Endothelial cell of umbilical vein (primary cell): ENCODE measurements around the gene NPHP3. TPM values are rescaled to one million over a fixed set of nuclear protein-coding genes. Genes with fewer than 3 reads are reported as not detected.

Experiments used
- BruUV-seq: library from RNA; stranded (reverse); fragments of 400-500 nt; replicated peaks from 2 replicates; lab custom pipeline; 2021; lab: Mats Ljungman, UMichigan
- CTCF ChIA-PET: fragments of 300-600, 350-600 bp; sonication (Branson Sonifier 250); formaldehyde crosslinking; loops from one replicate; lab custom pipeline; 2021; ENCODE audit warnings: antibody characterized with exemption, inconsistent platforms; lab: Charles Lee
- POLR2A ChIA-PET: fragments of 300-600, 350-600 bp; sonication (Branson Sonifier 250); formaldehyde crosslinking; loops from one replicate; lab custom pipeline; 2021; ENCODE audit warnings: antibody characterized with exemption, inconsistent platforms; lab: Charles Lee
- DNase-seq: peaks from one replicate; pipeline ENCODE4 v3.0.0-alpha.2; 2011; ENCODE audit warnings: low read depth, low spot score
- FAIRE-seq: peaks from 2 replicates; lab custom pipeline; 2011; peaks lifted over from hg19 to GRCh38; lab: Jason Lieb, UNC
- H2AFZ ChIP-seq: 2 replicates; pipeline ENCODE4 v1.6.0; 2012; ENCODE audit warnings: low read depth, low read length, control low read depth, inconsistent platforms
- H3K27ac ChIP-seq: 2 replicates; pipeline ENCODE4 v1.5.1; 2011; ENCODE audit warnings: low read depth, mild to moderate bottlenecking, control low read depth, low read length, moderate library complexity; ENCODE audit not compliant: insufficient read depth
- H3K27me3 ChIP-seq, 2 experiments: 2 replicates each; pipeline versions ENCODE4 v1.6.0 to v1.6.1; 2011; ENCODE audit warnings: low read length in 2 of 2, mixed read lengths in 1 of 2; ENCODE audit not compliant: control insufficient read depth in 2 of 2, insufficient read depth in 2 of 2
- H3K36me3 ChIP-seq, 2 experiments: 2 replicates in 1 of 2; 3 replicates in 1 of 2; pipeline ENCODE4 v1.5.1; 2011; ENCODE audit warnings: low read length in 2 of 2, mild to moderate bottlenecking in 1 of 2, moderate library complexity in 1 of 2; ENCODE audit not compliant: control insufficient read depth in 2 of 2, insufficient read depth in 2 of 2; ENCODE audit errors: extremely low read depth in 1 of 2
- H3K4me1 ChIP-seq: 3 replicates; pipeline ENCODE4 v1.5.1; 2011; ENCODE audit warnings: mild to moderate bottlenecking, low read length; ENCODE audit not compliant: control insufficient read depth, insufficient read depth; ENCODE audit errors: extremely low read depth
- H3K4me2 ChIP-seq: 2 replicates; pipeline ENCODE4 v1.6.1; 2011; ENCODE audit warnings: low read length, control low read depth, mixed read lengths; ENCODE audit not compliant: insufficient read depth
- H3K4me3 ChIP-seq, 3 experiments: fragments of 200-600 bp in 1 of 3; sonication (generic), shearing (Covaris generic) in 1 of 3; replicated peaks in 1 of 3; 2 replicates each; pipeline ENCODE4 v1.5.1; 2011 to 2016; ENCODE audit warnings: control low read depth in 3 of 3, low read length in 3 of 3, mild to moderate bottlenecking in 2 of 3, inconsistent platforms in 1 of 3, low read depth in 1 of 3, moderate library complexity in 1 of 3; ENCODE audit not compliant: insufficient read depth in 1 of 3
- H3K79me2 ChIP-seq: 2 replicates; pipeline ENCODE4 v1.6.0; 2012; ENCODE audit warnings: low read length, inconsistent platforms; ENCODE audit not compliant: control insufficient read depth, insufficient read depth
- H3K9ac ChIP-seq: replicated peaks from 2 replicates; pipeline ENCODE3; 2011; ENCODE audit warnings: low read length, control low read depth; ENCODE audit not compliant: insufficient read depth; ENCODE audit errors: extremely low read depth
- H3K9me1 ChIP-seq: replicated peaks from 3 replicates; pipeline ENCODE4 v1.6.0; 2011; ENCODE audit warnings: mild to moderate bottlenecking, low read length; ENCODE audit not compliant: control insufficient read depth, insufficient read depth; ENCODE audit errors: extremely low read depth
- H3K9me3 ChIP-seq: replicated peaks from 2 replicates; pipeline ENCODE4 v1.5.1; 2012; ENCODE audit warnings: low read length, inconsistent platforms; ENCODE audit not compliant: control insufficient read depth, insufficient read depth
- H4K20me1 ChIP-seq: replicated peaks from 2 replicates; pipeline ENCODE3; 2011; ENCODE audit warnings: mild to moderate bottlenecking, low read length; ENCODE audit not compliant: control insufficient read depth, insufficient read depth; ENCODE audit errors: extremely low read depth
- CTCF ChIP-seq, 2 donors: IDR thresholded peaks; 1 replicate in 1 of 2; 2 replicates in 1 of 2; pipeline ENCODE4 v1.5.1; 2011; ENCODE audit warnings: low read length in 2 of 2, mild to moderate bottlenecking in 2 of 2, moderate library complexity in 2 of 2, control low read depth in 1 of 2, inconsistent platforms in 1 of 2, low read depth in 1 of 2; ENCODE audit not compliant: insufficient read depth in 1 of 2; ENCODE audit errors: extremely low read depth in 1 of 2
- EZH2 ChIP-seq: IDR thresholded peaks from 2 replicates; pipeline ENCODE4 v1.6.1; 2012; ENCODE audit warnings: borderline replicate concordance, low read depth, mild to moderate bottlenecking, moderate library complexity, low read length, inconsistent platforms; ENCODE audit not compliant: severe bottlenecking
- FOS ChIP-seq: IDR thresholded peaks from 2 replicates; pipeline ENCODE4 v1.6.1; 2011; ENCODE audit warnings: mild to moderate bottlenecking, low read length, moderate library complexity, borderline replicate concordance; ENCODE audit not compliant: insufficient read depth
- GATA2 ChIP-seq: IDR thresholded peaks from 2 replicates; pipeline ENCODE4 v1.7.0; 2011; ENCODE audit warnings: low read depth, mild to moderate bottlenecking, moderate library complexity, mixed read lengths, low read length; ENCODE audit not compliant: insufficient read length, insufficient read depth
- JUN ChIP-seq: IDR thresholded peaks from 2 replicates; pipeline ENCODE4 v1.6.1; 2011; ENCODE audit warnings: borderline replicate concordance, low read depth; ENCODE audit not compliant: insufficient read length, insufficient read depth
- MAX ChIP-seq: IDR thresholded peaks from 2 replicates; pipeline ENCODE4 v1.6.1; 2011; ENCODE audit not compliant: insufficient read depth, insufficient read length
- MYC ChIP-seq: IDR thresholded peaks from one replicate; pipeline ENCODE4 v1.6.1; 2011; ENCODE audit warnings: mild to moderate bottlenecking, low read depth, low read length
- POLR2A ChIP-seq: IDR thresholded peaks from 2 replicates; pipeline ENCODE4 v1.6.1; 2012; ENCODE audit warnings: low read depth, mild to moderate bottlenecking, control low read depth, low read length
- POLR2AphosphoS5 ChIP-seq: IDR thresholded peaks from 2 replicates; pipeline ENCODE4 v1.6.1; 2012; ENCODE audit warnings: low read depth, mild to moderate bottlenecking, control low read depth, low read length, moderate library complexity; ENCODE audit not compliant: insufficient read depth
- dilution Hi-C: fragments of 300-500 bp; cut with MboI; formaldehyde crosslinking; loops from one replicate; pipeline ENCODE4 v1.15.0; 2019; ENCODE audit warnings: low sequenced_read_pairs; ENCODE audit not compliant: extremely low pct_ligation_motif_present
- intact Hi-C: fragments of 100-400 bp; cut with micrococcal nuclease; formaldehyde crosslinking; loops from one replicate; pipeline ENCODE4 v1.10.0; 2022
- polyA plus RNA-seq, 4 experiments: library from polyadenylated mRNA; depleted of rRNA in 3 of 4; stranded (reverse) in 3 of 4; unstranded in 1 of 4; fragments of >200 nt; gene quantifications; 2 replicates each; pipeline versions ENCODE4 v1.2.1 to v1.2.3, GENCODE V29; 2011 to 2012; ENCODE audit warnings: missing spikeins in 1 of 4
- total RNA-seq: library from RNA; stranded (reverse); gene quantifications from 2 replicates; pipeline ENCODE4 v1.2.3, GENCODE V29; 2021

Gene NPHP3
- total and polyA plus RNA-seq, 2 donors (not counting 3 experiments of a cell fraction or from before 2014, with no cell fraction given), result 20.8 to 30.3 TPM

GRCh38 chr3:132753946-132754345 lies 31.7 kb upstream of the NPHP3 start:
- POLR2A ChIA-PET, result no interaction called here
- Histone ChIP-seq H3K79me2 (no peaks in the 10 kb centered on the region), H3K27me3 (no peaks in the 10 kb centered on the region), H2AFZ (no peak overlapping the region), H3K4me3 (no peak overlapping the region), H3K4me2 (no peak overlapping the region), H3K36me3 (no peaks in the 10 kb centered on the region), H3K9me1 (no peaks in the 10 kb centered on the region), H3K9ac (no peak overlapping the region), H3K27ac (no peak overlapping the region), H4K20me1 (no peaks in the 10 kb centered on the region), H3K9me3 (no peaks in the 10 kb centered on the region), H3K4me1 (no peaks in the 10 kb centered on the region)
- no peak for TF ChIP-seq POLR2A
- TF ChIP-seq EZH2, result no peak
- no peak for TF ChIP-seq CTCF (IDR thresholded peaks at IDR 0.05; ENCODE audit: extremely low read depth in 1 of 2, insufficient read depth in 1 of 2, low read depth in 1 of 2, low read length in 2 of 2)
- TF ChIP-seq MAX, result no peak
- TF ChIP-seq POLR2AphosphoS5, result no peak
- TF ChIP-seq MYC, result no peak
- no TSS peak for BruUV-seq
- intact Hi-C loops, result no loop called here
- FAIRE-seq (no peak), DNase-seq (no peak)
- CTCF ChIA-PET, result interaction anchor here (1.4 kb wide), 1 partner anchor 15 kb away, joined by 3 read pairs; no protein-coding TSS in a partner anchor
- dilution Hi-C loops, result no loop called here

GRCh38 chr3:132749786-132750185 lies 27.6 kb upstream of the NPHP3 start:
- Histone ChIP-seq H3K9me3 (no peaks in the 10 kb centered on the region), H3K9ac (no peak overlapping the region), H3K9me1 (no peaks in the 10 kb centered on the region), H4K20me1 (no peaks in the 10 kb centered on the region), H3K36me3 (no peaks in the 10 kb centered on the region), H3K27ac (no peak overlapping the region), H2AFZ (no peak overlapping the region), H3K4me2 (no peak overlapping the region), H3K4me1 (no peaks in the 10 kb centered on the region), H3K4me3 (no peak overlapping the region), H3K27me3 (no peaks in the 10 kb centered on the region), H3K79me2 (no peaks in the 10 kb centered on the region)
- ChIA-PET POLR2A (no interaction called here), CTCF (interaction anchor here (1.3 kb wide), 1 partner anchor 292 kb away, joined by 3 read pairs; no protein-coding TSS in a partner anchor)
- DNase-seq (no peak), FAIRE-seq (no peak)
- TF ChIP-seq MYC (no peak), POLR2AphosphoS5 (no peak), MAX (no peak), JUN (no peak), GATA2 (no peak), CTCF (IDR thresholded peaks at IDR 0.05; ENCODE audit: extremely low read depth in 1 of 2, insufficient read depth in 1 of 2, low read depth in 1 of 2, low read length in 2 of 2) (no peak), FOS (no peak)
- BruUV-seq, result no TSS peak
- intact Hi-C loops, result no loop called here
- dilution Hi-C loops, result no loop called here
